K562 (cell line): ENCODE results near the gene TMEM89. TPM values are rescaled to one million over a fixed set of nuclear protein-coding genes. Genes with fewer than 3 reads are reported as not detected.

ENCODE experiments used
- ATAC-seq: fragments of 200-7000 bp; cut with Tn5 transposase; 3 replicates; pipeline ENCODE4 v1.9.1; 2020; ENCODE audit warnings: moderate library complexity
- BruUV-seq: library from RNA; stranded (reverse); fragments of 400-500 nt; replicated peaks from 2 replicates; lab custom pipeline; 2021; lab: Mats Ljungman, UMichigan
- CTCF ChIA-PET: fragments of 300-600 bp; formaldehyde crosslinking; extraction: SDS; loops from one replicate; lab custom pipeline; 2021; ENCODE audit warnings: low intra/inter-chr PET ratio; lab: Yijun Ruan, JAX
- POLR2A ChIA-PET: fragments of 300-600, 350-650 bp; sonication (Branson Sonifier 250); formaldehyde crosslinking; extraction: SDS; loops from one replicate; lab custom pipeline; 2021; ENCODE audit warnings: antibody characterized with exemption, inconsistent platforms; lab: Yijun Ruan, JAX
- DNase-seq, 4 experiments: peaks; one replicate each; pipeline versions ENCODE4 v3.0.0 to v3.0.0-alpha.2; 2011 to 2018; ENCODE audit warnings: low spot score in 3 of 4, mixed read lengths in 3 of 4; ENCODE audit errors: extremely low read depth in 1 of 4
- FAIRE-seq: peaks from 2 replicates; lab custom pipeline; 2011; peaks lifted over from hg19 to GRCh38; lab: Jason Lieb, UNC
- H2AFZ ChIP-seq: 2 replicates; pipeline ENCODE4 v1.6.0; 2011; ENCODE audit warnings: low read depth, low read length, control low read depth, inconsistent platforms
- H3K27ac ChIP-seq: fragments of 200-600 bp; 3 replicates; pipeline ENCODE4 v1.8.0; 2011; ENCODE audit warnings: low read depth, mild to moderate bottlenecking, control low read depth, inconsistent platforms, low read length, moderate library complexity, mixed read lengths; ENCODE audit errors: extremely low read depth
- H3K27me3 ChIP-seq, 2 experiments: fragments of 300-600 bp in 1 of 2; 2 replicates in 1 of 2; 3 replicates in 1 of 2; pipeline versions ENCODE4 v1.6.0 to v1.8.0; 2011; ENCODE audit warnings: inconsistent platforms in 2 of 2, low read length in 2 of 2, mild to moderate bottlenecking in 1 of 2, mixed read lengths in 1 of 2, moderate library complexity in 1 of 2; ENCODE audit not compliant: control insufficient read depth in 2 of 2, insufficient read depth in 2 of 2
- H3K36me3 ChIP-seq: fragments of 300-600 bp; 3 replicates; pipeline ENCODE4 v1.8.0; 2011; ENCODE audit warnings: mild to moderate bottlenecking, low read length, inconsistent platforms; ENCODE audit not compliant: control insufficient read depth, insufficient read depth
- H3K4me1 ChIP-seq, 2 experiments: fragments of 200-600 bp in 1 of 2; replicated peaks in 1 of 2; 2 replicates in 1 of 2; 3 replicates in 1 of 2; pipeline versions ENCODE4 v1.5.1 to v1.8.0; 2011; ENCODE audit warnings: inconsistent platforms in 2 of 2, low read length in 2 of 2, mild to moderate bottlenecking in 1 of 2, mixed read lengths in 1 of 2, moderate library complexity in 1 of 2; ENCODE audit not compliant: control insufficient read depth in 2 of 2, insufficient read depth in 2 of 2
- H3K4me2 ChIP-seq: 2 replicates; pipeline ENCODE4 v1.6.1; 2011; ENCODE audit warnings: low read length, control low read depth, inconsistent platforms, mixed read lengths; ENCODE audit not compliant: insufficient read depth
- H3K4me3 ChIP-seq: fragments of 200-600 bp; sonication (generic), shearing (Covaris generic); 2 replicates; pipeline ENCODE4 v1.5.1; 2016; ENCODE audit warnings: control low read depth, inconsistent platforms
- H3K79me2 ChIP-seq: fragments of 200-600 bp; 3 replicates; pipeline ENCODE4 v1.8.0; 2011; ENCODE audit warnings: low read length, inconsistent platforms; ENCODE audit not compliant: control insufficient read depth, insufficient read depth
- H3K9ac ChIP-seq, 2 experiments: 2 replicates each; pipeline versions ENCODE4 v1.6.0 to v1.6.1; 2011; ENCODE audit warnings: low read depth in 2 of 2, low read length in 2 of 2, control low read depth in 1 of 2, inconsistent platforms in 1 of 2, mild to moderate bottlenecking in 1 of 2, mixed read lengths in 1 of 2; ENCODE audit not compliant: insufficient read depth in 1 of 2
- H3K9me1 ChIP-seq: one replicate; pipeline ENCODE4 v1.6.0; 2011; ENCODE audit warnings: inconsistent platforms, mild to moderate bottlenecking, low read length, moderate library complexity; ENCODE audit not compliant: control insufficient read depth, insufficient read depth
- H3K9me3 ChIP-seq: replicated peaks from 2 replicates; pipeline ENCODE4 v1.5.1; 2011; ENCODE audit warnings: low read depth, low read length, inconsistent platforms; ENCODE audit not compliant: control insufficient read depth, insufficient read depth
- H4K20me1 ChIP-seq: replicated peaks from 2 replicates; pipeline ENCODE4 v1.6.1; 2011; ENCODE audit warnings: low read length, inconsistent platforms, mixed read lengths; ENCODE audit not compliant: control insufficient read depth, insufficient read depth
- CBFA2T2 ChIP-seq: fragments of 450-650 bp; conservative IDR thresholded peaks from 2 replicates; pipeline ENCODE4 v1.6.1; 2017; ENCODE audit warnings: mild to moderate bottlenecking
- NCOR1 ChIP-seq: fragments of 450-650 bp; IDR thresholded peaks from 2 replicates; pipeline ENCODE4 v1.6.1; 2016; ENCODE audit warnings: mild to moderate bottlenecking, moderate library complexity
- NR1H2 ChIP-seq: sonication (generic); formaldehyde crosslinking; IDR thresholded peaks from 2 replicates; pipeline ENCODE4 v1.4.0; 2020; ENCODE audit warnings: mild to moderate bottlenecking, missing genetic modification reagents
- RAD51 ChIP-seq: fragments of 450-650 bp; IDR thresholded peaks from 2 replicates; pipeline ENCODE4 v1.7.1; 2016; ENCODE audit warnings: low read depth, mild to moderate bottlenecking, borderline replicate concordance
- SMAD2 ChIP-seq: fragments of 150-350 bp; IDR thresholded peaks from 2 replicates; pipeline ENCODE4 v1.6.1; 2014; ENCODE audit warnings: low read depth, mild to moderate bottlenecking, low read length
- TFE3 ChIP-seq: fragments of 450-650 bp; formaldehyde crosslinking; IDR thresholded peaks from 2 replicates; pipeline ENCODE4 v1.4.0; 2020; ENCODE audit warnings: mild to moderate bottlenecking, mixed read lengths
- WGBS: fragments of 100-300 bp; shearing (Covaris generic); methylation state at CpG from one replicate; pipeline ENCODE4 v1.1.6; 2016; ENCODE audit warnings: low coverage, mixed read lengths; ENCODE audit not compliant: insufficient coverage; ENCODE audit errors: missing lambda C conversion rate; 5-methylcytosine and 5-hydroxymethylcytosine counted together
- in situ Hi-C: fragments of 300-500 bp; cut with MboI; formaldehyde crosslinking; loops from 4 replicates; pipeline ENCODE4 v1.15.0; 2018; ENCODE audit warnings: inconsistent platforms, mixed read lengths
- intact Hi-C: fragments of 100-400 bp; cut with micrococcal nuclease; formaldehyde crosslinking; loops from 2 replicates; pipeline ENCODE4 v1.14.2; 2022
- polyA plus RNA-seq, 8 experiments: library from polyadenylated mRNA; depleted of rRNA in 4 of 8; stranded (reverse) in 5 of 8; unstranded in 3 of 8; fragments of >200 nt; fragmentation: Nextera tagmentation in 2 of 8; fragmentation: Illumina TruSeq in 1 of 8; extraction: Ambion mirVana in 2 of 8; extraction: Trizol in 1 of 8; gene quantifications; 2 replicates each; pipeline versions ENCODE4 v1.2.1 to v1.2.3, GENCODE V29; 2011 to 2014; ENCODE audit warnings: inconsistent platforms in 1 of 8, missing spikeins in 1 of 8
- total RNA-seq, 7 experiments: library from RNA; depleted of rRNA in 6 of 7; stranded (reverse); fragments of >200 nt in 6 of 7; fragmentation: Illumina TruSeq in 2 of 7; extraction: Trizol in 2 of 7; gene quantifications; 2 replicates each; pipeline versions ENCODE4 v1.2.1 to v1.2.3, GENCODE V29; 2011 to 2021; ENCODE audit warnings: low replicate concordance in 1 of 7

The TMEM89 gene
- total and polyA plus RNA-seq, 9 of the 15 experiments (the other 6 are each of a cell fraction or from before 2014, with no cell fraction given), result not detected

GRCh38 chr3:48623851-48624547, 2.4 kb upstream of the TMEM89 start:
- Histone ChIP-seq H3K4me2 (no peak overlapping the region), H4K20me1 (no peaks in the 10 kb centered on the region), H3K79me2 (no peaks in the 10 kb centered on the region), H3K9me1 (no peaks in the 10 kb centered on the region), H3K27ac (no peak overlapping the region), H2AFZ (no peak overlapping the region), H3K36me3 (peaks cover 27% of the 10 kb centered on the region; the same call in 2 of the 3 replicates), H3K27me3 (no peaks in the 10 kb centered on the region), H3K9ac (no peak overlapping the region), H3K4me3 (no peak overlapping the region), H3K9me3 (no peaks in the 10 kb centered on the region), H3K4me1 (peaks cover 0 to 7% of the 10 kb centered on the region in 2 experiments; a peak in 2 of 5 replicates)
- DNase-seq, result no peak
- in situ Hi-C loops, result no loop called here
- ChIA-PET CTCF (interaction anchor here (0.6 kb wide), 1 partner anchor 46 kb away, joined by 3 read pairs; no protein-coding TSS in a partner anchor), POLR2A (interaction anchor here (0.7 to 3.4 kb wide), 3 partner anchors 11 to 67 kb away, joined by 4 to 23 read pairs (median 4); partner anchors contain the start of gene SLC26A6)
- ATAC-seq, result no peak
- FAIRE-seq, result no peak
- peak; percentile 47 for TF ChIP-seq TFE3 (CRISPR knock-in tag)
- TF ChIP-seq RAD51, result peak; percentile 63
- TF ChIP-seq NR1H2 (CRISPR knock-in tag), result no peak
- TF ChIP-seq SMAD2, result no peak
- 0 out of 2 replicates have a peak, but pooled peaks have one; percentile 11 for TF ChIP-seq CBFA2T2
- TF ChIP-seq NCOR1, result no peak
- intact Hi-C loops, result no loop called here
- WGBS, result 62% methylated on average over 4 of the region's 6 CpGs
- BruUV-seq, result no TSS peak
